ENCODE data around the gene SCD.

DNA sequence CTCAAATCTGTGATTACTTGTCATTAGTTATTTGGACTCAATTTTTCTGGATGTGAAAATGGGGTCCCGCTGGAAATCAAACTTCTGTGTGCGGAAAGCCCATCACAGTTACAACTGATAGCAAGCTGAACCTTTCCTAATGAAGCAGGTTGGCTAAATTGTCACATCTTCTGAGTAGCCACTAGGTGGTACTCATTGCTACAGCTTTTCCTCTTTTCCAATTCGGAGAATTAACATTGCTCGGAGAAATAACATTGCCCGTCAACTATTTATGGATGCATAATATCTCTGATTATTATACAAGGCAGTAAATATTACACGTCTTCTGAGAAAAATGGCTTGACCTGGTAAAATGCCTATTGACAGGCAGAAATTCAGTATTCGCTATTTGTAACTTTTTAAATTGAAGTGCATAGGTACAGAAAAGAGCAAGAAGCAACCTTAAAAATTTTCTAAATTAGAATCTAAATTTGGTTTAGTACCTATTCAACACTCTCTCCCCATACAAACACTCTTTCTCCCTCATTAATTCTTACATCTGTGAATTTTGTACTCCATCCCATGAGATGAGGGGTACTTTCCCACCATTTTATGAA is 43.2 kb upstream of the SCD start:
- TF ChIP-seq ZFP3 (CRISPR knock-in tag; IDR thresholded peaks at IDR 0.05) (no peak), RARB (CRISPR knock-in tag; IDR thresholded peaks at IDR 0.05) (no peak), CSDC2 (CRISPR knock-in tag; IDR thresholded peaks at IDR 0.05) (no peak), TCF4 (CRISPR knock-in tag; IDR thresholded peaks at IDR 0.05; ENCODE audit: borderline replicate concordance) (no peak), ESRRG (CRISPR knock-in tag; IDR thresholded peaks at IDR 0.05) (no peak), ZFP30 (CRISPR knock-in tag; IDR thresholded peaks at IDR 0.05) (no peak), ARNTL (CRISPR knock-in tag; IDR thresholded peaks at IDR 0.05; ENCODE audit: borderline replicate concordance, low read depth) (no peak), PPARA (CRISPR knock-in tag; IDR thresholded peaks at IDR 0.05; ENCODE audit: borderline replicate concordance) (no peak), ZC3H10 (CRISPR knock-in tag; IDR thresholded peaks at IDR 0.05) (no peak), ISL1 (CRISPR knock-in tag; IDR thresholded peaks at IDR 0.05) (no peak), GLIS3 (CRISPR knock-in tag; IDR thresholded peaks at IDR 0.05) (no peak)
- TF ChIP-seq, protein P1, sequence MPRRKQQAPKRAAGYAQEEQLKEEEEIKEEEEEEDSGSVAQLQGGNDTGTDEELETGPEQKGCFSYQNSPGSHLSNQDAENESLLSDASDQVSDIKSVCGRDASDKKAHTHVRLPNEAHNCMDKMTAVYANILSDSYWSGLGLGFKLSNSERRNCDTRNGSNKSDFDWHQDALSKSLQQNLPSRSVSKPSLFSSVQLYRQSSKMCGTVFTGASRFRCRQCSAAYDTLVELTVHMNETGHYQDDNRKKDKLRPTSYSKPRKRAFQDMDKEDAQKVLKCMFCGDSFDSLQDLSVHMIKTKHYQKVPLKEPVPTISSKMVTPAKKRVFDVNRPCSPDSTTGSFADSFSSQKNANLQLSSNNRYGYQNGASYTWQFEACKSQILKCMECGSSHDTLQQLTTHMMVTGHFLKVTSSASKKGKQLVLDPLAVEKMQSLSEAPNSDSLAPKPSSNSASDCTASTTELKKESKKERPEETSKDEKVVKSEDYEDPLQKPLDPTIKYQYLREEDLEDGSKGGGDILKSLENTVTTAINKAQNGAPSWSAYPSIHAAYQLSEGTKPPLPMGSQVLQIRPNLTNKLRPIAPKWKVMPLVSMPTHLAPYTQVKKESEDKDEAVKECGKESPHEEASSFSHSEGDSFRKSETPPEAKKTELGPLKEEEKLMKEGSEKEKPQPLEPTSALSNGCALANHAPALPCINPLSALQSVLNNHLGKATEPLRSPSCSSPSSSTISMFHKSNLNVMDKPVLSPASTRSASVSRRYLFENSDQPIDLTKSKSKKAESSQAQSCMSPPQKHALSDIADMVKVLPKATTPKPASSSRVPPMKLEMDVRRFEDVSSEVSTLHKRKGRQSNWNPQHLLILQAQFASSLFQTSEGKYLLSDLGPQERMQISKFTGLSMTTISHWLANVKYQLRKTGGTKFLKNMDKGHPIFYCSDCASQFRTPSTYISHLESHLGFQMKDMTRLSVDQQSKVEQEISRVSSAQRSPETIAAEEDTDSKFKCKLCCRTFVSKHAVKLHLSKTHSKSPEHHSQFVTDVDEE (CRISPR knock-in tag; IDR thresholded peaks at IDR 0.05), result no peak
- TF ChIP-seq, protein P2, sequence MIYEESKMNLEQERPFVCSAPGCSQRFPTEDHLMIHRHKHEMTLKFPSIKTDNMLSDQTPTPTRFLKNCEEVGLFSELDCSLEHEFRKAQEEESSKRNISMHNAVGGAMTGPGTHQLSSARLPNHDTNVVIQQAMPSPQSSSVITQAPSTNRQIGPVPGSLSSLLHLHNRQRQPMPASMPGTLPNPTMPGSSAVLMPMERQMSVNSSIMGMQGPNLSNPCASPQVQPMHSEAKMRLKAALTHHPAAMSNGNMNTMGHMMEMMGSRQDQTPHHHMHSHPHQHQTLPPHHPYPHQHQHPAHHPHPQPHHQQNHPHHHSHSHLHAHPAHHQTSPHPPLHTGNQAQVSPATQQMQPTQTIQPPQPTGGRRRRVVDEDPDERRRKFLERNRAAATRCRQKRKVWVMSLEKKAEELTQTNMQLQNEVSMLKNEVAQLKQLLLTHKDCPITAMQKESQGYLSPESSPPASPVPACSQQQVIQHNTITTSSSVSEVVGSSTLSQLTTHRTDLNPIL (CRISPR knock-in tag; IDR thresholded peaks at IDR 0.05; ENCODE audit: low read depth), result no peak
- TF ChIP-seq, protein P3, sequence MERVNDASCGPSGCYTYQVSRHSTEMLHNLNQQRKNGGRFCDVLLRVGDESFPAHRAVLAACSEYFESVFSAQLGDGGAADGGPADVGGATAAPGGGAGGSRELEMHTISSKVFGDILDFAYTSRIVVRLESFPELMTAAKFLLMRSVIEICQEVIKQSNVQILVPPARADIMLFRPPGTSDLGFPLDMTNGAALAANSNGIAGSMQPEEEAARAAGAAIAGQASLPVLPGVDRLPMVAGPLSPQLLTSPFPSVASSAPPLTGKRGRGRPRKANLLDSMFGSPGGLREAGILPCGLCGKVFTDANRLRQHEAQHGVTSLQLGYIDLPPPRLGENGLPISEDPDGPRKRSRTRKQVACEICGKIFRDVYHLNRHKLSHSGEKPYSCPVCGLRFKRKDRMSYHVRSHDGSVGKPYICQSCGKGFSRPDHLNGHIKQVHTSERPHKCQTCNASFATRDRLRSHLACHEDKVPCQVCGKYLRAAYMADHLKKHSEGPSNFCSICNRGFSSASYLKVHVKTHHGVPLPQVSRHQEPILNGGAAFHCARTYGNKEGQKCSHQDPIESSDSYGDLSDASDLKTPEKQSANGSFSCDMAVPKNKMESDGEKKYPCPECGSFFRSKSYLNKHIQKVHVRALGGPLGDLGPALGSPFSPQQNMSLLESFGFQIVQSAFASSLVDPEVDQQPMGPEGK (CRISPR knock-in tag; IDR thresholded peaks at IDR 0.05; ENCODE audit: borderline replicate concordance), result no peak

All from SK-N-SH treated with all-trans-retinoic acid at 6 μM for 48 hours (cell line).